ENCODE measurements around the gene GALNT18. TPM values are rescaled to one million over a fixed set of nuclear protein-coding genes. Genes with fewer than 3 reads are reported as not detected.

GALNT18 gene
- total and polyA plus RNA-seq, 2 donors (not counting 3 experiments of a cell fraction or from before 2014, with no cell fraction given): 0.17 to 0.18 TPM

GRCh38 chr11:11587122-11587521, 34.7 kb downstream of the GALNT18 start:
- ChIA-PET POLR2A (no interaction called here), CTCF (interaction anchor here (1.1 kb wide), 1 partner anchor 35 kb away, joined by 3 read pairs; the partner anchor contains the start of gene GALNT18)
- no peak for DNase-seq (ENCODE audit: low read depth, low spot score)
- no peaks in the 10 kb centered on the region for H3K36me3 ChIP-seq (ENCODE audit: control insufficient read depth in 2 of 2, extremely low read depth in 1 of 2, insufficient read depth in 2 of 2, low read length in 2 of 2)
- no peak overlapping the region for H3K4me2 ChIP-seq (ENCODE audit: insufficient read depth, low read length)
- no peak overlapping the region for H2AFZ ChIP-seq (ENCODE audit: low read depth, low read length)
- H3K9me3 ChIP-seq (replicated peaks; ENCODE audit: control insufficient read depth, insufficient read depth, low read length): no peaks in the 10 kb centered on the region
- dilution Hi-C loops (cut with MboI; ENCODE audit: extremely low pct_ligation_motif_present, low sequenced_read_pairs) (no loop called here), intact Hi-C loops (cut with micrococcal nuclease) (no loop called here)
- BruUV-seq (replicated peaks): no TSS peak
- no peak overlapping the region for H3K4me3 ChIP-seq (replicated peaks in 1 of 3; ENCODE audit: insufficient read depth in 1 of 3, low read depth in 1 of 3, low read length in 3 of 3)
- TF ChIP-seq FOS (IDR thresholded peaks at IDR 0.05; ENCODE audit: borderline replicate concordance, insufficient read depth, low read length) (no peak), CTCF (IDR thresholded peaks at IDR 0.05; ENCODE audit: extremely low read depth in 1 of 2, insufficient read depth in 1 of 2, low read depth in 1 of 2, low read length in 2 of 2) (no peak), GATA2 (IDR thresholded peaks at IDR 0.05; ENCODE audit: insufficient read depth, insufficient read length, low read depth, low read length) (no peak), EZH2 (IDR thresholded peaks at IDR 0.05; ENCODE audit: borderline replicate concordance, low read depth, low read length, severe bottlenecking) (no peak), POLR2A (IDR thresholded peaks at IDR 0.05; ENCODE audit: low read depth, low read length) (no peak), MAX (IDR thresholded peaks at IDR 0.05; ENCODE audit: insufficient read depth, insufficient read length) (no peak), MYC (IDR thresholded peaks at IDR 0.05; ENCODE audit: low read depth, low read length) (no peak), JUN (IDR thresholded peaks at IDR 0.05; ENCODE audit: borderline replicate concordance, insufficient read depth, insufficient read length, low read depth) (no peak), POLR2AphosphoS5 (IDR thresholded peaks at IDR 0.05; ENCODE audit: insufficient read depth, low read depth, low read length) (no peak)
- no peaks in the 10 kb centered on the region for H3K79me2 ChIP-seq (ENCODE audit: control insufficient read depth, insufficient read depth, low read length)
- no peak for FAIRE-seq
- no peak overlapping the region for H3K9ac ChIP-seq (replicated peaks; ENCODE audit: extremely low read depth, insufficient read depth, low read length)
- H3K27me3 ChIP-seq (ENCODE audit: control insufficient read depth in 2 of 2, insufficient read depth in 2 of 2, low read length in 2 of 2): peaks cover 0 to 2% of the 10 kb centered on the region in 2 experiments
- H3K4me1 ChIP-seq (ENCODE audit: control insufficient read depth, extremely low read depth, insufficient read depth, low read length): peaks cover 2% of the 10 kb centered on the region
- no peaks in the 10 kb centered on the region for H3K9me1 ChIP-seq (replicated peaks; ENCODE audit: control insufficient read depth, extremely low read depth, insufficient read depth, low read length)
- H4K20me1 ChIP-seq (replicated peaks; ENCODE audit: control insufficient read depth, extremely low read depth, insufficient read depth, low read length): no peaks in the 10 kb centered on the region
- no peak overlapping the region for H3K27ac ChIP-seq (ENCODE audit: insufficient read depth, low read depth, low read length)

Data from endothelial cell of umbilical vein (primary cell).